ENCODE results near the gene MYRIP. TPM values are rescaled to one million over a fixed set of nuclear protein-coding genes. Genes with fewer than 3 reads are reported as not detected.

Gene MYRIP
- polyA plus RNA-seq, 1 of the 3 experiments (the other 2 are of a cell fraction) = 1.2 TPM

- no peaks in the 10 kb centered on the region for H3K9me2 ChIP-seq
- ChIA-PET POLR2A (no interaction called here), CTCF (no interaction called here)
- no peak overlapping the region for H3K27ac ChIP-seq (ENCODE audit: low read depth in 2 of 2, low read length in 1 of 2)
- peaks cover 0 to 3% of the 10 kb centered on the region in 2 experiments; a peak in 1 of 4 replicates for H3K4me1 ChIP-seq (ENCODE audit: control insufficient read depth in 1 of 2, insufficient read depth in 2 of 2, low read depth in 1 of 2, low read length in 1 of 2)
- WGBS (ENCODE audit: low lambda C conversion rate) = 84% methylated on average over 3 of the region's 3 CpGs
- DNase-seq = no peak
- no peak overlapping the region for H3K9ac ChIP-seq
- H3K79me2 ChIP-seq (ENCODE audit: insufficient read depth) = no peaks in the 10 kb centered on the region
- no peak overlapping the region for H2AFZ ChIP-seq (ENCODE audit: low read depth)
- TF ChIP-seq RXRA (IDR thresholded peaks at IDR 0.05; ENCODE audit: borderline replicate concordance, low read depth) (no peak), POLR2AphosphoS5 (IDR thresholded peaks at IDR 0.05; ENCODE audit: low read depth, low read length) (no peak), FOXM1 (IDR thresholded peaks at IDR 0.05; ENCODE audit: low read depth) (no peak), SMC3 (IDR thresholded peaks at IDR 0.05; ENCODE audit: low read depth, low read length) (no peak), TCF12 (IDR thresholded peaks at IDR 0.05) (no peak), CTCF (IDR thresholded peaks at IDR 0.05) (no peak), MEF2A (IDR thresholded peaks at IDR 0.05; ENCODE audit: borderline replicate concordance, low read depth) (no peak)
- TF ChIP-seq, protein P1, sequence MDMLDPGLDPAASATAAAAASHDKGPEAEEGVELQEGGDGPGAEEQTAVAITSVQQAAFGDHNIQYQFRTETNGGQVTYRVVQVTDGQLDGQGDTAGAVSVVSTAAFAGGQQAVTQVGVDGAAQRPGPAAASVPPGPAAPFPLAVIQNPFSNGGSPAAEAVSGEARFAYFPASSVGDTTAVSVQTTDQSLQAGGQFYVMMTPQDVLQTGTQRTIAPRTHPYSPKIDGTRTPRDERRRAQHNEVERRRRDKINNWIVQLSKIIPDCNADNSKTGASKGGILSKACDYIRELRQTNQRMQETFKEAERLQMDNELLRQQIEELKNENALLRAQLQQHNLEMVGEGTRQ (IDR thresholded peaks at IDR 0.05; ENCODE audit: borderline replicate concordance, low read depth, low read length) = no peak
- no peaks in the 10 kb centered on the region for H3K36me3 ChIP-seq (replicated peaks in 1 of 2; ENCODE audit: control insufficient read depth in 1 of 2, insufficient read depth in 2 of 2, low read length in 1 of 2)
- no peaks in the 10 kb centered on the region for H4K20me1 ChIP-seq (ENCODE audit: insufficient read depth)
- H3K9me3 ChIP-seq = no peaks in the 10 kb centered on the region; the same call in 1 of the 2 replicates
- H3F3A ChIP-seq (replicated peaks; ENCODE audit: insufficient read depth) = no peaks in the 10 kb centered on the region
- H3K4me2 ChIP-seq = no peak overlapping the region
- no peak overlapping the region for H3K4me3 ChIP-seq (ENCODE audit: low read depth in 2 of 2, low read length in 1 of 2)
- H3K27me3 ChIP-seq (ENCODE audit: insufficient read depth) = no peaks in the 10 kb centered on the region
Observed at GRCh38 chr3:40129510-40129909, 320.1 kb downstream of the MYRIP start.

DNA sequence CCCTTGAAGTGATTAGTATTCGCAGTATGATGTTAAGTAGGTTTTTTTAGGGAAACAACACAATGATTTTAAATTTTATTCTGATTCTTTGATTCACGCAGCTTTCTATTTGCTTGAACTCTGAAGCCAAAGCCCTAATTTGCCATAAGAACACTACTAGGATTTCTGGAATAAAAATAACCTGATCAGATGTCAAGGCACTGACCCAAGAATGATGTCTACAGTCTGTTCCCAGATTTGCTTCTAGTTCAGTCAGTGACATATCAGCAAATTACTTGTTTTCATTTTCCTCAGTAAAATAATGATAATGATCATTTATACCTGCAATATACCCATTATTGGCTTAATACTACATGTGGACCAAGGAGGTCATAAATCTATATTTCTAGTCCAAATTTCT, 320.6 kb downstream of the MYRIP start:
- CTCF ChIA-PET = no interaction called here
- no peaks in the 10 kb centered on the region for H3F3A ChIP-seq (replicated peaks; ENCODE audit: insufficient read depth)

More for the DNA sequence above, 320.6 kb downstream of the MYRIP start:
- H3K9ac ChIP-seq = no peak overlapping the region
- H3K27ac ChIP-seq (ENCODE audit: low read depth in 2 of 2, low read length in 1 of 2) = no peak overlapping the region
- DNase-seq = no peak
- no peaks in the 10 kb centered on the region for H3K79me2 ChIP-seq (ENCODE audit: insufficient read depth)
- H4K20me1 ChIP-seq (ENCODE audit: insufficient read depth) = no peaks in the 10 kb centered on the region
- H3K36me3 ChIP-seq (replicated peaks in 1 of 2; ENCODE audit: control insufficient read depth in 1 of 2, insufficient read depth in 2 of 2, low read length in 1 of 2) = no peaks in the 10 kb centered on the region
- H3K27me3 ChIP-seq (ENCODE audit: insufficient read depth) = no peaks in the 10 kb centered on the region
- H3K9me2 ChIP-seq = no peaks in the 10 kb centered on the region
- 93% methylated on average over 2 of the region's 2 CpGs for WGBS (ENCODE audit: low lambda C conversion rate)
- H3K4me1 ChIP-seq (ENCODE audit: control insufficient read depth in 1 of 2, insufficient read depth in 2 of 2, low read depth in 1 of 2, low read length in 1 of 2) = peaks cover 0 to 3% of the 10 kb centered on the region in 2 experiments; a peak in 1 of 4 replicates
- H3K9me3 ChIP-seq = no peaks in the 10 kb centered on the region; the same call in 1 of the 2 replicates
- H3K4me3 ChIP-seq (ENCODE audit: low read depth in 2 of 2, low read length in 1 of 2) = no peak overlapping the region
- H2AFZ ChIP-seq (ENCODE audit: low read depth) = no peak overlapping the region
- TF ChIP-seq, protein P2, sequence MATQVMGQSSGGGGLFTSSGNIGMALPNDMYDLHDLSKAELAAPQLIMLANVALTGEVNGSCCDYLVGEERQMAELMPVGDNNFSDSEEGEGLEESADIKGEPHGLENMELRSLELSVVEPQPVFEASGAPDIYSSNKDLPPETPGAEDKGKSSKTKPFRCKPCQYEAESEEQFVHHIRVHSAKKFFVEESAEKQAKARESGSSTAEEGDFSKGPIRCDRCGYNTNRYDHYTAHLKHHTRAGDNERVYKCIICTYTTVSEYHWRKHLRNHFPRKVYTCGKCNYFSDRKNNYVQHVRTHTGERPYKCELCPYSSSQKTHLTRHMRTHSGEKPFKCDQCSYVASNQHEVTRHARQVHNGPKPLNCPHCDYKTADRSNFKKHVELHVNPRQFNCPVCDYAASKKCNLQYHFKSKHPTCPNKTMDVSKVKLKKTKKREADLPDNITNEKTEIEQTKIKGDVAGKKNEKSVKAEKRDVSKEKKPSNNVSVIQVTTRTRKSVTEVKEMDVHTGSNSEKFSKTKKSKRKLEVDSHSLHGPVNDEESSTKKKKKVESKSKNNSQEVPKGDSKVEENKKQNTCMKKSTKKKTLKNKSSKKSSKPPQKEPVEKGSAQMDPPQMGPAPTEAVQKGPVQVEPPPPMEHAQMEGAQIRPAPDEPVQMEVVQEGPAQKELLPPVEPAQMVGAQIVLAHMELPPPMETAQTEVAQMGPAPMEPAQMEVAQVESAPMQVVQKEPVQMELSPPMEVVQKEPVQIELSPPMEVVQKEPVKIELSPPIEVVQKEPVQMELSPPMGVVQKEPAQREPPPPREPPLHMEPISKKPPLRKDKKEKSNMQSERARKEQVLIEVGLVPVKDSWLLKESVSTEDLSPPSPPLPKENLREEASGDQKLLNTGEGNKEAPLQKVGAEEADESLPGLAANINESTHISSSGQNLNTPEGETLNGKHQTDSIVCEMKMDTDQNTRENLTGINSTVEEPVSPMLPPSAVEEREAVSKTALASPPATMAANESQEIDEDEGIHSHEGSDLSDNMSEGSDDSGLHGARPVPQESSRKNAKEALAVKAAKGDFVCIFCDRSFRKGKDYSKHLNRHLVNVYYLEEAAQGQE (IDR thresholded peaks at IDR 0.05; ENCODE audit: low read depth, low read length) = no peak
- TF ChIP-seq RFX5 (IDR thresholded peaks at IDR 0.05; ENCODE audit: low read length) (no peak), FOSL2 (IDR thresholded peaks at IDR 0.05; ENCODE audit: borderline replicate concordance, low read depth) (no peak), GABPA (IDR thresholded peaks at IDR 0.05; ENCODE audit: low read depth) (no peak), GATA2 (CRISPR knock-in tag; IDR thresholded peaks at IDR 0.05) (no peak)
- TF ChIP-seq, protein P3, sequence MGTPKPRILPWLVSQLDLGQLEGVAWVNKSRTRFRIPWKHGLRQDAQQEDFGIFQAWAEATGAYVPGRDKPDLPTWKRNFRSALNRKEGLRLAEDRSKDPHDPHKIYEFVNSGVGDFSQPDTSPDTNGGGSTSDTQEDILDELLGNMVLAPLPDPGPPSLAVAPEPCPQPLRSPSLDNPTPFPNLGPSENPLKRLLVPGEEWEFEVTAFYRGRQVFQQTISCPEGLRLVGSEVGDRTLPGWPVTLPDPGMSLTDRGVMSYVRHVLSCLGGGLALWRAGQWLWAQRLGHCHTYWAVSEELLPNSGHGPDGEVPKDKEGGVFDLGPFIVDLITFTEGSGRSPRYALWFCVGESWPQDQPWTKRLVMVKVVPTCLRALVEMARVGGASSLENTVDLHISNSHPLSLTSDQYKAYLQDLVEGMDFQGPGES (IDR thresholded peaks at IDR 0.05; ENCODE audit: low read depth, low read length) = no peak
- TF ChIP-seq, protein P1 (IDR thresholded peaks at IDR 0.05; ENCODE audit: borderline replicate concordance, low read depth, low read length) = no peak
- POLR2A ChIA-PET = no interaction called here
- H3K4me2 ChIP-seq = no peak overlapping the region

Data from SK-N-SH (cell line).